GM12864 (cell line): Measurements from ENCODE around the gene PGD.

ENCODE experiments used
- DNase-seq: peaks from one replicate; pipeline ENCODE4 v3.0.0-alpha.2; 2011; ENCODE audit warnings: low read depth
- H3K4me3 ChIP-seq: 2 replicates; pipeline ENCODE4 v1.5.1; 2011; ENCODE audit warnings: mild to moderate bottlenecking, low read depth, low read length, control low read depth
- CTCF ChIP-seq: IDR thresholded peaks from 2 replicates; pipeline ENCODE4 v1.5.1; 2011; ENCODE audit warnings: low read depth, mild to moderate bottlenecking, moderate library complexity, low read length, control low read depth, inconsistent platforms; ENCODE audit errors: missing control alignments

Gene PGD

GRCh38 chr1:10457875-10458274 is 59.0 kb downstream of the PGD start:
- DNase-seq: no peak
- TF ChIP-seq CTCF: no peak
- H3K4me3 ChIP-seq: no peak overlapping the region

- no peak for TF ChIP-seq CTCF
- H3K4me3 ChIP-seq: no peak overlapping the region
- DNase-seq: no peak
These were observed 60.3 kb downstream of the PGD start for GRCh38 chr1:10459184-10459583.

DNA sequence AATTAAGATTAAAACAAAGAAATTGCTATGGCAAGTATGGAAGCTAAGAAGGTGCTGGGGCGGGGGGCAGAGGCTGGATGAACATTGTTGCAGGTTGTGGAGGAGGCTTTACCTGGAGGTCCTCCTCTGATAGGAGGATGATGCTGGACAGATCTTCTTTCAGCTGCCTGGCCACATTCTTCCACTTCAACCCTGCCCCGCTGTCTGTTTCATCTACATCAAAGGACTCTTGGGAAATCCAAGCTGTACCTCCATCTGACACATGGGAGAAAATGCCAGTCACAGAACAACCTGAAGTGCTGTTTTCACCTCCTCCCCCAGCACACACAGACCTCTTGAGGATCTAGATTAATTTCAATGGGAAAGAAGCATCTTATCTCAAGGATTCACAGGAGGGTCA is 68.2 kb downstream of the PGD start:
- no peak for TF ChIP-seq CTCF

DNA sequence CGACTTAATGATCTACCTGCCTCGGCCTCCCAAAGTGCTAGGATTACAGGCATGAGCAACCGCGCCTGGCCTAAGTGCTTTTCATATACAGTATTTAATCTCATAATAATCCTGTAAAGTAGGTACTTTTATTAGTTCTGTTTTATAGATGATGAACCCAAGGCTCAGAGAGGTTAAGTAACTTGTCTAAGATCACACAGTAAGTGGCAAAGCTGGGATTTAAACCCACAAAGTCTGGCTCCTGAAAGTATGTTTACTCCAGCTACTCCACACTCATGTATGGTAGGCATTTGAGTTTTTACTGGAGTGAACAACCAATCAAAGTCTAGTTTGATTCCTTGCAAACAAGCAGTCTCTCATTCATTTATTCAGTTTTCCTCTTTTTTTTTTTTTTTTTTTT is 71.2 kb downstream of the PGD start:
- no peak overlapping the region for H3K4me3 ChIP-seq
- DNase-seq: no peak
- TF ChIP-seq CTCF: no peak

More for the DNA sequence above, 68.2 kb downstream of the PGD start:
- no peak for DNase-seq
- no peak overlapping the region for H3K4me3 ChIP-seq
